Neutrophil (primary cell): ENCODE data around the gene SERP2.

Source experiments
- H3K27ac ChIP-seq: fragments of 200-600 bp; sonication (generic); 2 replicates; pipeline ENCODE4 v1.5.1; 2016; ENCODE audit warnings: mild to moderate bottlenecking, moderate library complexity
- H3K27me3 ChIP-seq: fragments of 200-600 bp; sonication (generic); 2 replicates; pipeline ENCODE4 v1.6.0; 2016; ENCODE audit warnings: mild to moderate bottlenecking
- H3K36me3 ChIP-seq: fragments of 200-600 bp; sonication (generic); 2 replicates; pipeline ENCODE4 v1.5.1; 2017
- H3K4me1 ChIP-seq, 2 experiments: fragments of 200-600 bp in 1 of 2; sonication (generic) in 1 of 2; 1 replicate in 1 of 2; 2 replicates in 1 of 2; pipeline versions ENCODE4 v1.5.1 to v1.6.1; 2013 to 2016; ENCODE audit warnings: low read depth in 1 of 2, low read length in 1 of 2, mild to moderate bottlenecking in 1 of 2, moderate library complexity in 1 of 2; ENCODE audit not compliant: control insufficient read depth in 1 of 2, insufficient read depth in 1 of 2
- H3K4me3 ChIP-seq, 2 experiments: fragments of 200-600 bp in 1 of 2; sonication (generic) in 1 of 2; 1 replicate in 1 of 2; 2 replicates in 1 of 2; pipeline ENCODE4 v1.5.1; 2013 to 2016; ENCODE audit warnings: low read depth in 1 of 2, low read length in 1 of 2, mild to moderate bottlenecking in 1 of 2, moderate library complexity in 1 of 2
- H3K9me3 ChIP-seq: fragments of 200-600 bp; sonication (generic); 2 replicates; pipeline ENCODE4 v1.5.1; 2016
- CTCF ChIP-seq: fragments of 200-600 bp; sonication (generic); IDR thresholded peaks from 2 replicates; pipeline ENCODE4 v1.5.1; 2016; ENCODE audit warnings: antibody characterized with exemption

SERP2 gene

DNA sequence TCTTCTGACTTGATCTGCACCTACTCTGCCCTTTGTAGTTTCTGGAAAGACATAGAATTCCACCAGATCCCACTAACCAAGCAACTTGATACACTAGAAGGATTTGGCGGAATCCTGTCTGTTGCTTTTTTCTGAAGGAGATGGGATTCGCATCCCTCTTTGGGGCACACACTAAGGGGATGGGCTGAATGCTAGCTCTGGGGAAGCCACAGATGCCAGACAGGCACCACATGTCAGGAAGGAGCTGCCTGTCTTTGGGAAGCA lies 52.1 kb downstream of the SERP2 start:
- H3K27ac ChIP-seq, result no peak overlapping the region
- peaks cover 0 to 4% of the 10 kb centered on the region in 2 experiments for H3K4me1 ChIP-seq
- no peak for TF ChIP-seq CTCF
- no peaks in the 10 kb centered on the region for H3K36me3 ChIP-seq
- H3K4me3 ChIP-seq, result no peak overlapping the region
- no peaks in the 10 kb centered on the region for H3K9me3 ChIP-seq
- no peaks in the 10 kb centered on the region for H3K27me3 ChIP-seq

GRCh38 chr13:44426461-44426860 lies 52.8 kb downstream of the SERP2 start:
- no peaks in the 10 kb centered on the region for H3K9me3 ChIP-seq
- TF ChIP-seq CTCF, result no peak
- H3K36me3 ChIP-seq, result no peaks in the 10 kb centered on the region
- no peaks in the 10 kb centered on the region for H3K27me3 ChIP-seq
- H3K4me1 ChIP-seq, result peaks cover 0 to 4% of the 10 kb centered on the region in 2 experiments
- H3K27ac ChIP-seq, result no peak overlapping the region
- no peak overlapping the region for H3K4me3 ChIP-seq

DNA sequence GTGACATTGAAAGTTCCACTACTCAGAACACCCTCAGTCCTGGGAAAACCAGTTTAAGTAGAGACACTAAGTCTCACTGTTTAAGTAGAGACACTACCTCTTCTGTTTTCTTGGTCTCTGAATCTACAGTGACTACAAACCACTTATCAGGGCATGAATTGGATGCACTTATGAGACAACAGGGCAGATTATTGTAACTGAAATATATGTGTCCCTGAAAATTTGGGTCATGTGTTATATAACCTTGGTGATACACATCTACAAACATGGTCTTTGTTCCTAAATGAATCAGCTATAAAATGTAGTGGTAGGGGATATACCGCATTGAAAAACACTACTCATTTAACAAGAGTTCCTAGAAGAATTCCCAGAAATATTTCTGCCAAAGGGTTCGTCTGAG lies 55.7 kb downstream of the SERP2 start:
- Histone ChIP-seq H3K9me3 (no peaks in the 10 kb centered on the region), H3K4me1 (peaks cover 0 to 4% of the 10 kb centered on the region in 2 experiments), H3K36me3 (no peaks in the 10 kb centered on the region), H3K27ac (no peak overlapping the region), H3K27me3 (no peaks in the 10 kb centered on the region), H3K4me3 (no peak overlapping the region)
- no peak for TF ChIP-seq CTCF

DNA sequence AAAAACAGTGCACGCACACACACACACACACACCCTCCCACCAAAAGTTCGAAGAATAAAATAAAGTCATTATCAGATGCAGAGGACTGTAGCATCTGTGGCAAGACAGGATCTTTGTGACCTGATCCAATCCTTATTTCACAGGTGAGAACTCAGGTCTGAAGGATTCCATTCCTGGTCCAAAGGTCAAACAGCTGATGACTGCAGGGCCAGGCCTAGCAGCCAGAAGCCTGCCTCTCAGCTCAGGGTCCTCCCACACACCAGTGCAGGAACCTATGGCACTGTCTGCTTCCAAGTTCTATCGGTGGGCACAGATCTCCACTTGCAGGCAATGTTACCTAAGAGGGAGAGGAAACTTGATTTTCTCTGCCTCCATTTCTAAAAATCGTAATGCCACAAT lies 57.5 kb downstream of the SERP2 start:
- Histone ChIP-seq H3K27ac (no peak overlapping the region), H3K4me1 (peaks cover 14 to 16% of the 10 kb centered on the region in 2 experiments), H3K36me3 (no peaks in the 10 kb centered on the region), H3K9me3 (no peaks in the 10 kb centered on the region), H3K4me3 (no peak overlapping the region), H3K27me3 (peaks cover 7% of the 10 kb centered on the region)
- TF ChIP-seq CTCF, result no peak

- H3K36me3 ChIP-seq, result no peaks in the 10 kb centered on the region
- H3K9me3 ChIP-seq, result no peaks in the 10 kb centered on the region
- TF ChIP-seq CTCF, result no peak
- H3K4me3 ChIP-seq, result no peak overlapping the region
- peaks cover 23 to 29% of the 10 kb centered on the region in 2 experiments for H3K4me1 ChIP-seq
- no peak overlapping the region for H3K27ac ChIP-seq
- H3K27me3 ChIP-seq, result peaks cover 9% of the 10 kb centered on the region
Measured at GRCh38 chr13:44432650-44433049, 59.0 kb downstream of the SERP2 start.
